ENCODE results near the gene NDUFAF7.
"Not testable (repeated sequence)": the region's sequence is repeated elsewhere in the genome, so short reads cannot be mapped to it uniquely, and the experiment has no call there.

Gene NDUFAF7

GRCh38 chr2:37231241-37232130, at the start of gene NDUFAF7, which contains the start of gene CEBPZ:
TSS of gene NDUFAF7 (plus strand) at chr2:37231658. CDS start at chr2:37231706, 48 bp downstream.
TSS of gene CEBPZ (minus strand) at chr2:37231596. CDS start at chr2:37231567, 29 bp downstream.
- peak; percentile 81 for DNase-seq (ENCODE audit: low read depth)

GRCh38 chr2:37181726-37182684, 49.5 kb upstream of the NDUFAF7 start:
- no peak for DNase-seq (ENCODE audit: low read depth)

GRCh38 chr2:37188570-37188969, 42.9 kb upstream of the NDUFAF7 start, which contains the start of gene SULT6B1:
TSS of gene SULT6B1 (minus strand) at chr2:37188670. CDS start at chr2:37188640, 30 bp downstream.
- no peak for DNase-seq (ENCODE audit: low read depth)

GRCh38 chr2:37189452-37190153, 41.9 kb upstream of the NDUFAF7 start:
- peak; percentile 67 for DNase-seq (ENCODE audit: low read depth)

- no peak for DNase-seq (ENCODE audit: low read depth)
Observed at GRCh38 chr2:37190290-37190689, 41.2 kb upstream of the NDUFAF7 start.

GRCh38 chr2:37191253-37191652, 40.2 kb upstream of the NDUFAF7 start:
- DNase-seq (ENCODE audit: low read depth) = no peak

GRCh38 chr2:37191747-37192146, 39.7 kb upstream of the NDUFAF7 start:
- no peak for DNase-seq (ENCODE audit: low read depth)

- DNase-seq (ENCODE audit: low read depth) = no peak
Observed at GRCh38 chr2:37192551-37192950, 38.9 kb upstream of the NDUFAF7 start.

GRCh38 chr2:37195862-37196319, 35.6 kb upstream of the NDUFAF7 start:
- DNase-seq (ENCODE audit: low read depth) = not testable (repeated sequence)

- peak; percentile 46 for DNase-seq (ENCODE audit: low read depth)
Observed at GRCh38 chr2:37196320-37197195, 34.9 kb upstream of the NDUFAF7 start, which contains the start of gene CEBPZOS. TSS of gene CEBPZOS (plus strand) at chr2:37196496. CDS start at chr2:37199705, 3,209 bp downstream.

GRCh38 chr2:37198681-37199065, 32.8 kb upstream of the NDUFAF7 start:
- DNase-seq (ENCODE audit: low read depth) = no peak

- DNase-seq (ENCODE audit: low read depth) = no peak
Observed at GRCh38 chr2:37201208-37201607, 30.2 kb upstream of the NDUFAF7 start.

- DNase-seq (ENCODE audit: low read depth) = no peak
Observed at GRCh38 chr2:37201766-37202165, 29.7 kb upstream of the NDUFAF7 start.

GRCh38 chr2:37203708-37204107, 27.8 kb upstream of the NDUFAF7 start:
- DNase-seq (ENCODE audit: low read depth) = no peak

- DNase-seq (ENCODE audit: low read depth) = not testable (repeated sequence)
Observed at GRCh38 chr2:37205071-37205661, 26.3 kb upstream of the NDUFAF7 start.

GRCh38 chr2:37205689-37206341, 25.6 kb upstream of the NDUFAF7 start:
- DNase-seq (ENCODE audit: low read depth) = no peak

- not testable (repeated sequence) for DNase-seq (ENCODE audit: low read depth)
Observed at GRCh38 chr2:37206760-37207159, 24.7 kb upstream of the NDUFAF7 start.

GRCh38 chr2:37211212-37211611, 20.2 kb upstream of the NDUFAF7 start:
- no peak for DNase-seq (ENCODE audit: low read depth)

GRCh38 chr2:37211939-37212338, 19.5 kb upstream of the NDUFAF7 start:
- no peak for DNase-seq (ENCODE audit: low read depth)

- DNase-seq (ENCODE audit: low read depth) = no peak
Observed at GRCh38 chr2:37215250-37215649, 16.2 kb upstream of the NDUFAF7 start.

Data from GM04504 (cell line).